Left renal cortex interstitium (tissue), 4 donors: ENCODE results near the gene OSM. TPM values are rescaled to one million over a fixed set of nuclear protein-coding genes. Genes with fewer than 3 reads are reported as not detected.

Source experiments
- DNase-seq, 4 donors: peaks; one replicate each; pipeline ENCODE4 v3.0.0-alpha.2; 2013; ENCODE audit warnings: low read depth in 4 of 4, low spot score in 2 of 4, missing footprints in 1 of 4
- polyA plus RNA-seq, 4 donors: library from polyadenylated mRNA; unstranded; fragments of 120-200 nt; gene quantifications; one replicate each; pipeline ENCODE4 v1.2.1, GENCODE V29; 2013; ENCODE audit not compliant: insufficient read length in 4 of 4

OSM gene
- polyA plus RNA-seq, 4 donors, result 0.13 to 0.38 (median 0.34) TPM; not detected in 1

DNA sequence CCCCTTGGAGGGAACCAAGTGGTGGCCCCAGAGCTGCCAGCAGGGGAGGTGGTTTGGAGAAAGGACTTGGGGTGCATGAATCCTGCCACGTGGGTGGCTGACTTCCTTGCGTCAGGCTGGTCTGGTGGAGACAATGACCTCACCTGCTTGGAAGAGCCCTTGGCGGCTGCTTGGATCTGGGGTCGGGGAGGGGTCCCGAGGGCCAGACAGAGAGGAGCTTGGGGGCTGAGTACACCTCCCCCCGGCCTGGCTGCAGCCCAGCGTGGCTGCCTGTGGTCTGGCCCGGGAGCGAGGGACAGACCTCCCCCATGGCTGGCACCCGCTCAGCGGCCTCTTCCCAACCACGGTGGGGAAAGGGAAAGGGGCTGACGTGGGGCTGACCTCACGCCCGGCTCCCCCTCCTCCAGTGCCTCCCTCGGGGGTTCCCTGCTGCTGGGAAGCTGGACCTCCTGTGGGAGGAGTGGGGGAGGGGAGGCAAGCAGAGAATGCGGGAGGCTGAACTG is 33.9 kb downstream of the OSM start:
- DNase-seq, result no peak

DNA sequence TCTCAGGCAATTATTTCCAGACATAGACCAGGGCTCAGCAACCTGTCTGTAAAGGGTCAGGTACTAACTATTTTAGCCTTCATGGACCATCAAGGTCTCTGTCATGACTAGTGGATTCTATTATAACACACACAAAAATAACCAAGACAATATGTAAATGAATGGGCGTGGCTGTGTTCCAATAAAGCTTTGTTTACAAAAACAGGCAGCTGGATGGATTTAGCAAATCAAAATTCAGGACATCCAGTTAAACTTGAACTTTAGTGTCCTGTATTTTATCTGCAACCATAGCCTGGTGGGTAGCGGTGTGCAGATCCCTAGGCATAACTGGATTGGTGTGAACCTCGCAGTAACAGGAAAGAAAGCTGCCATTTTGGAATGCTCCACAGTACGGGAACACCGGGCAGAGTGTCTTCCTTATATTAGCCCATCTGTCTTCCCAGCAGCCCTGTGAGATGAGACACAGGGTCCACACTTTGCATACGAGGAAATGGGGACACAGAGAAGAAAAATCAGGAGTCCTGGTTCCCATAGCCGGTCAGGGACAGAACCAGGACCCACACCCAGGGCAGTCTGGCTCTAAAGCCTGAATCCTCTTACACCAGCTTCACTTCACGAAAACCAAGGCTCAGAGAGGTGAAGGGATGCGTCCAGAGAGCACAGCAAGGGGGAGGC is 35.7 kb downstream of the OSM start:
- DNase-seq, result no peak

DNA sequence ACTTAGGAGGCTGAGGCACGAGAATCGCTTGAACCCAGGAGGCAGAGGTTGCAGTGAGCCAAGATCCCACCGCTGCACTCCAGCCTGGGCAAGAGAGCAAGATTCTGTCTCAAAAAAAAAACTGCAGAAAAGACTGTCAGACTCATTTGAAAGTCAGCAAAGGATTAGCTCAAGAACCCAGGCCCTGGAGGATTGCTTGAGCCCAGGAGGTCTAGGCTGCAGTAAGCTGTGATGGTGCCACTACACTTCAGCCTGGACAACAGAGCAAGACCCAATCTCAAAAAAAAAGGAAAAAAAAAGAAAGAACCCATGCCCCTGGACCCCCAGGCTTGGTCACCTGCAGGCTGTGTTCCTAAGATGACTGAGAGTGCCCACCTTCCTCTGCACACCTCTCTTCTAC is 36.3 kb downstream of the OSM start:
- no peak for DNase-seq

DNA sequence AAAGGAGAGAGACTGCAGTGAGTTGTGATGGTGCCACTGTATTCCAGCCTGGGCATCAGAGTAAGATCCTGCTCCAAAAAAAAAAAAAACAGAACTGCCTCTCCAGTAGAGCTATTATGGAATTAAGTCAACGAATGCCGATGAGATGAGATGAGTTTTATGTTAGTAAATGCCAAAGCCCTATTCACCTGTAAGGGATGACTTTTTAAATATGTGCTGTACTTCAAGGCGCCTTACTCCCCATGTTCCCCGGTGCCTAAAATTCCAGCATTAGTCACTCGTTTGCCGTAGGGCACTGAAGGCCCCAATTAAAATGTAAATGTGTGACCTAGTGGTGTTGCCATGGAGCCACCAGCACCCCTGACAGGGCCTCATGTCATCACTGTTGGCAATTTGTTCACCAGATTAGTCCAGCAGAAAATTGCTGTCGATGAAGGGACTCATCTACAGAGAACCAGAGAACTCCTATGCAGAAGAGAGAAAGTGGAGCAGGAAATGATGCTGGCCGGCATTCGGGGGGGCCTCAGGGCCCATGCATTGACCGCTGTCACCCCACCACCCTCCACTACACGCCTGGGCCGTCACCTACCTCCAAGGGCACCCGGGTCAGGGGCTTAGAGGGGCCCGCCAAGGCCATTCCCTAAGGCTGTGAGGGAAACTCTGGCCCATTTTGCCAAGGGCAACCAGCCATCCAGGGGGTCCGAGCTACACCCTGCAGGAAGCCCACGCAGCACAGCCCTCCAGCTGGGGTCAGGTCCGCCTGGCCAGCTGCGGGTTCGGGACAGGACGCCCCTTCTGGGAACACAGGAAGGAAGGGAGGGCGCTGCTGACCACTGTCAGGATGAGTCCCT is 37.9 kb downstream of the OSM start:
- DNase-seq, result no peak

DNA sequence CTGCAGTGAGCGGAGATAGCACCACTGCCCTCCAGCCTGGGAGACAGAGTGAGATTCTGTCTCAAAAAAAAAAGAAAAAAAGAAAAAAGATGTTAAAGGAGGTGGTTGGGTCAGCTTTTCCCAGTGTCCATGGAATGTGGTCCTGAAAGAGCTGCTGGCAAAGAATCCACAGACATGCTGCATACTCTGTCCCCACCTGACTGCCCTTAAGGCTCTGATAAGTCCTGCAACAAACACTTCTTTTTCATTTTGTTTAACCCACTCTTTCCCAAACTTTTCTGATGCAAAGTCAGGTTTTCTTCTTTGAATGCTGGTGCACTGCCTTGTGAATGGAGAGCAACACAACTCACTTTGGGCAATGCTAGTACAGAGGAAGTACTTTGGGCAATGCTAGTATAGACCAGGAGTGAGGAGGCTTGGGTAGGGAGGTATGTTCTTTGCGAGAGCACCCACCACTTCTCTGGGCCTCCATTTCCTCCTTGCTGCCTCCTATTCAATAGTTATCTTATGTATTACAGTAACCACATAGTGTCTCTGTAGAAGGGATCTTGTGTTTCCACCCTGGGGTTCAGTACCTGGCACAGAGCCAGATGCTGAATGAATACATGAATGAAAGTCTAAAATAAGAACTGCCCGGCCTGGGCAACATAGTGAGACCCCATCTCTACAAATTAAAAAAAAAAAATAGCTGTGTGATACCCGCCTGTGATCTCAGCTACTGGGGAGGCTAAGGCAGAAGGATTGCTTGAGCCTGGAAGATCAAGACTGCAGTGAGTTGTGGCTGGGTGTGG is 39.0 kb downstream of the OSM start:
- DNase-seq, result no peak

DNA sequence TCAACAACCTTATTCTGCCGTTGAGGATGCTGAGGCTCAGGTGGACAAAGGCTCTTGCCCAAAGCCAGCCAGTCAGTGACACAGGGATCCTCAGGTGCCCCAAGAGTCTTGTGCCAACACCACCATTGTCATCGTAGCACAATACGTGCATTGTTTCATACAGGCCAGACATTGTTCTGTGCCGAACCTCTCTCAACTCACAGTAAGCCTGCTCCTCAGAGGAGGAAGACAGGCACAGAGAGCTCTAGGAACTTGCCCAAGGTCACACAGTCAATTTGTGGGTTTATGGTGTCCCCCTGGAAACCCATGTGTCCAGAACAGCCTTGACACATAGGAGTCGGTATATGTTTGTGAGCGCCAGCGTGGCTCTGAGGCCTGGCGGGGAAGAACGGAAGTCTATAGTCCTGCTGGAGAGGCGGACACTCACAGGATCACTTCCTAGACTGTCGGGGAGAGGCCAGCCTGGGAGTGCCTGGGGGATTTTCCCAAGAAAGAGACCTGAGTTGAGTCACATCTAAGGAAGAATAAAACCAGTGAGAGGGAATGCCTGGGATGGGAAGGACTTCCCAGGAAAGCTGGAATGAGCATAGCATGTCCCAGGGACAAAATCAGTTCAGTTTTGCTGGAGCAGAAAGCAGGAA is 40.3 kb downstream of the OSM start:
- DNase-seq, result no peak

DNA sequence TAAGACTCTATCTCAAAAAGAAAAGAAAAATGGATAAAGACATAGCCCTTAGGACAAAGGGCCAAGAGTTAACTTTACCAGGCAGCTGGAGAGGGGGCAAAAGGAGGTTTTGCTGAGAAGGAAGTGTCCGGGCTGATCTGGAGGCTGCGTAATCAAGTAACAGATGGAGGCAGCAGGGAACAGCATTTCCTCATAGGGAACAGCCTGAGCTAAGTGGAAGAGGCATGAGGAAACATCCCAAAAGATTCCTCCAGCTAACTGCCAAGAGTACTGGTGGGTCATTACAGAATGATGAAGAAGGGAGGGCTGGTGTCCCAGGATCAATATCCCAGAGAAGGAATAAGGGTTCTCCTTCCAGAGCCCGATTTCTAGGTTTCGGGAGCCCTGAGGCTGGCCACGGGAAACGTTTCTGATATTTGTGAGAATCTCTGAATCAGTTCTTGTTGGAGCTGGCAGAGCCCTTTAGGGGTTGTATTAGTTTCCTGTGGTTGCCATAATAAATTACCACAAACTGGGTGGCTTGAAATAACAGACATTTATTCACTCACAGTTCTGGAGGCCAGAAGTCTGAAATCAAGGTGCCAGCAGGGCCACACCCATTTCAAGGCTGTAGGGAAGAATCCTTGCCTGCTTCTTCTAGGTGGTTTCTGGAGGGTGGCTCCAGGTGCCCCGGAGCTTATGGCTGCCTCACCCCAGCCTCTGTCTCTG is 41.3 kb downstream of the OSM start:
- no peak for DNase-seq

DNA sequence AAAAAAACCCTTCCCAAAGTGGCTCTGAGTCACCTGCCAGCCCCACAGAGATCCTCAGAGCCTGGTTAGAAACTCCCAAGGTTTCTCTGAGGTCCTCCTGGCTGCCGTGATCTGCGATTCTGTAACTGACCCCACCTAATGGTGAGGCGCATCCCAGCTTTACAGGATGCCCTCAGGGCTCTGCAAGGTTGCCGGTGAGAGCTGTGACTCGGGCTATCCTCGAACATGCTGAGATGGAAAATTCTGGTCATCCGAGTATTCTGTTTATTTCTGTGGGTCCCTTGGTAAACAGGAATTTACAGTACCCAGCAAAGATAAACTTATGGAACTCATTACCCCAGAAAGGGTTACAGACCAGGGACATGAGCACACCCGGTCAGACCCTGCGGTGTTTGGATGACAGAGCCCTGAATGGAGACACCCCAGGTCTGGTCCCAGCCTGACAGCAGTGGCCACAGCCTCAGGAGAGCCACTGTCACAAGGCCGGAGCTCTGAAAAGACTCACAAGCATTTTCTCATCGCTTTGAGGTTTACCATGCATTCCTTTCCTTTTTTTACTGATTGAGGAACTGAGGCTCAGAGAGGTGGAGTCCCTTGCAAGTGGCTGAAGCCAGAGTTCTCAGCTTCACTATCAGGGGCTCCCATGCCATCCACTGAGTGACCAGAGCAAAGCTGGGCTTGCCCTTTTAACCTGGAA is 42.3 kb downstream of the OSM start:
- no peak for DNase-seq

DNA sequence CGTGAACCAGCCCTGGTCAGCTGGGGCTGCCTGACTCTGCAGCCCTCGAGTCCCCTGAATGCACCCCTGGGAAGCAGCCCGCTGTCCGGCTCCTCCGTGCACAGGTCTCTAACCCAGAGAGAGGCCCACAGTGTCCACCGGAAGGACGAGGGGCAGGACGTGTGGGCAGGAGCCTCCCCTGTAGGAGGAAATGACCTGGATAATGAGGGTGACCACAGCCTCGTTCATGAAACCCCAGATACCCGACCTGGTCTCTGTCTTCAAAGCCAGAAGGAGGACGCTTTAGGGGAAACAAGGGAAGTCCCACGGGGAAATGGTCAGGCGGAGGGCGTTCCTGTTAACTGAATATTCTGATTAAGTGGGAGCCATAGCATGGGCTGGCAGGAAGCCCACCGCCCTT is 43.3 kb downstream of the OSM start:
- DNase-seq, result no peak

DNA sequence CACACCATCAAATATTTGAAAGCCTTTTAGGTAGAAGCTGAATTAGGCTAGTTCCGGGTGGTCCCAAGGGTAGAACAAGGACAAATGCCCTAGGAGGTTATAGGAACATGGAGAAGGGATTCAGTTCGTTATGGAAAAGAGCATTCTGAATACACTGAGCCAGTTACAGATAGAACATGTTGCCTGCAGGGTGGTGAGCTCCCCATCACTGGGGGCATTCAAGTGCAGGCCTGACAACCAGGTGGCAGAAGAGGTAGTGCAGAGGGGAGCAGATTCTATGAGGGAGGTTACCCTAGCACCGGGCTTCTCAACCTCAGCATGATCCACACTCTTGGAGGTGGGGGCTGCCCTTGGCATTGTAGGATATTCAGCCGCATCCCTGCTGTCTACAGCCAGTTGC is 44.3 kb downstream of the OSM start:
- DNase-seq, result no peak

DNA sequence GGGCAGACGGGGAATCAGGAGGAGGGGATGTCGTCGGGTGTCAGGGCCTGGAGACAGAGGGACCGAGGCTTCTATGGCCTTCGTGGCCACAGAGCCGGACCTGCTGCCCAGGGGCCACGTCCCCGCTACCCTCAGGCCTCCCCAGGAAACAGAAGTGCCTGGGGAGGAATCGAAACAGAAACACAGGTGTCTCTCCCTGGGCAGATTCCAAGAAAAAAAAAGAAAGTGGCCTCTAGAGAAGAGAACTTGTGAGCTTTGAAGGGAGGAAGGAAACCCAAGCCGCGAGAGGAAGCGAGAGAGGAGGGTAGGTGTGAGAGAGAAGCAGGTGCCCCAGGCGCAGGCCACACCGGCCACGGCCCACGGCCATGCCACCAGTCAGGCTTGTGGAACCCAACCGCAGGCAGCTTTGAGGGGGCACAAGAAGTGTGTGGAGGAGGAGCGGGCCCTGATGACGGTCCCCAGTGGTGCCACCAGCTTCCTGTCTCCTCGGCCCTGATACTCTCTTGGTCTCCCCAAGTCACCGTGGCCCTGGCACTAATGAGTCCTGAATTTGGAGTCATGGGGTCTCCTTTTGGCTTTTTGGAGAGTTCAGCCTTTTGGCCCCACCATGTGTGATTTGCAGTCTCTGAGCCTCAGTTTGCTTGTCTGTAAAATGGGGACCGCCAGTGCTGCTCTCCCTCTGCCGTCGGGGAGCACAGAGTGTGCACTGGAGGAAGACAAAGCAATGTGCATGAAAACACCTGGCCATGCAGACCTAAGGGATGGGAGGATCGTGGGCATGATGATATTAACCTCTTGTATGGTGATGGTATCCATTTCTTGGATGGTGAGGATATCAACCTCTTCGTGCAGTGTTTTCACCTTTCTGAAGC is 45.3 kb downstream of the OSM start:
- no peak for DNase-seq

DNA sequence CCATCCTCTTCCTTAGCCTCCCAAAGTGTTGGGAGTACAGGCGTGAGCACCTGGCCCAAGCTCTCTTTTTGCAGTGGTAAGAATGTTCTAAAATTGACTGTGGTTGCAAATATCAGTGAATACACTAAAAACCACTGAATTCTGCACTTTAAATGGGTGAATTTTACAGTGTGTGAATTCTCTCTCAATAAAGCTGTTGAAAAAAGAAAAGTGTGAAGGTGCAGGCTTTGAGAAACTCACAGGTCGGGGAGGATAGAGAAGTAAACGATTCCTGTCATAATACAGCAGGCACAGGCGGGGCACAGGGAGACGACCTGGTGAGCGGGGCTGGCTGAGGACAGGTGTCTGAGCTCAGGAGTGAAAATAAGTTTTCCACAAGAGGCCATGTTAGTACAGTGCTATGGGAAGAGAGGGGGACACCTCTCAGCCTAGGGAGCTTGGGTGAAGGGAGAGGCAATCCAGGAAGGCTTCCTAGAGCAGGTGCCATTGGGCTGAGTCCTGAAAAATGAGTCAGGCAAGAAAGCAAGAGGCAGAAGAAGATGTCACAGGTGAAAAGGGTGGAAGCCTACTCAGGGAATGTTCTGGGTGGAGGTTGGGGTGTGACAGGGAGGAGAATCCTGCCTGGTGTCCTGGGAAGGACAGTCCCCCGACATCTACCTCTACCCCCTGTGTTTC is 46.2 kb downstream of the OSM start:
- no peak for DNase-seq

DNA sequence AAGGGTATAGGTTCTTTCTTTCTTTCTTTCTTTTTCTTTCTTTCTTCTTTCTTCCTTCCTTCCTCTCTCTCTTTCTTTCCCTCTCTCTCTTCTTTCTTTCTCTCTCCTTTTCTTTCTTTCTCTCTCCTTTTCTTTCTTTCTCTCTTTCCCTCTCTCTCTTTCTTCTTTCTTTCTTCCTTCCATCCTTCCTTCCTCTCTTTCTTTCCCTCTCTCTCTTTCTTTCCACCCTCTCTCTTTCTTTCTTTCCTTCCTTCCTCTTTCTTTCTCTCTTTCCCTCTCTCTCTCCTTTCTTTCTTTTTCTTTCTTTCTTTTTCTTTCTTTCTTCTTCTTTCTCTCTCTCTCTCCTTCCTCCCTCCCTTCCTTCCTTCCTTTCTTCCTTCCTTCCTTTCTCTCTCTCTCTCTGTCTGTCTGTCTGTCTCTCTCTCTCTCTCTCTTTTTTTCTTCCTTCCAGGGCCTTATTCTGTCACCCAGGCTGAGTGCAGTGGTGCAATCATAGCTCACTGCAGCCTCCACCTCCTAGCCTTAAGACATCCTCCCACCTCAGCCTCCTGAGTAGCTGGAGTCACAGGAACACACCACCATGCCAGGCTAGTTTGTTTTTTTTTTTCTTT is 46.9 kb downstream of the OSM start:
- DNase-seq, result no peak

DNA sequence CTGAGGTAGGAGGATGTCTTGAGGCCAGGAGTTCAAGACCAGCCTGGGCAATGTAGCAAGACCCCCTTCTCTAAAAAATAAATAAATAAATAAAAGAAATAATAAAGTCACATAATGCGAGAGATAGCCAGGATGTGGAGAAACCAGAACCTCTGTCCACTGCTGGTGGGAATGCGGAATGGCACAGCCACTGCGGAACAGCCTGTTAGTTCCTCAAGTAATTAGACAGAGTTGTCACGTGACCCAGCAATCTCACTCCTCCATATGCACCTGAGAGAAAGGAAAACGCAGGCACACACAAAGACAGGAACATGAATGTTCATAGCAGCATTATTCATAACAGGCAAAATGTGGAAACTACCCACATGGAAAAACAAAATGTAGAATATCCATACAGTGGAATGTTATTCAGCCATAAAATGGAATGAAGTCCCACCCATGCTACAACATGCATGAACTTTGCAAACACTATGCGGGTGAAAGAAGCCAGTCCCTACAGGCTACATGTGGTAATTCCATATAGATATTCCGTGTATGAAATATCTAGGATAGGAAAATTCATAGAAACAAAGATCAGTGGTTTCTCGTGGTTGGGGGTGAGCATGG is 47.5 kb downstream of the OSM start:
- DNase-seq, result no peak

DNA sequence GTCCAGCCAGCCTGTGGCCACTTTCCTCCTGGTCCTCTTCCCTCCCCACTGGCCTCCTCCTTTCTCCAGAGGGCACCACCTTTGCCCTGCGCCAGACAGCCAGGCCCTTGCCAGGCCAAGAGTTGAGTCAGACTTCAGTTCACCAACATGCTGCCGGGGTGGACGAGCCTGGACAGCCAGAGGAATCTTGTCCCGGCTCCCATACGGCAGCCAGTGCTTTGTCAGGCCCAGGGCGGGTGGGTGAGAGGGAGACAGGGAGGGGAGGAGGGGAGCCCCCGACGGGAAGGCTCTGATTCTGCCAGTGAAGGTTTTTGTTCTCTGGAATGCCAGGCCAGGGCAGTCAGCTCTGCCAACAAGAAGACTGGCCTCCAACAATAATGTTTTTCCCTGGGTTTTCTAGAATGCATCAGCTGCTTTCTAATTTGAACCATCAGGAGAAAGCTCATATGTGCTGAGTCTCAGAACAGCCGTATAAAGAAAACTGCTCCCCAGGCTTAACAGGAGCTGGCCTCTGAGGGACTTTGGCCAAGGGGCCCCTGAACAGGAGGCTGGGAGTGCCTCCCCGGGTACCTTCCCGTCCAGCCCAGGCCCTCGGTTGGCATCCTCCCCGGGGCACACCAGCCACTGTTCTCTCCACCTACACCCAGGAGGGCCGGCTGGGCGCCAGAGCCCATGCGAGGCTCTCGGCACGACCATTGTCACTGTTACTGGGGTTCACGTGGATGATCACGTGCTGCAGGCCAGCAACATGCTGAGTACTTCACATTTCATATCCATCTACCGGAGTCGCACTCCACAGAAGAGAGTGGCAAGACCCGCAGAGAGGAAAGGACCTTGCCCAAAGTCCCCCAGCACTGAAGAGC is 48.7 kb downstream of the OSM start:
- DNase-seq, result no peak

DNA sequence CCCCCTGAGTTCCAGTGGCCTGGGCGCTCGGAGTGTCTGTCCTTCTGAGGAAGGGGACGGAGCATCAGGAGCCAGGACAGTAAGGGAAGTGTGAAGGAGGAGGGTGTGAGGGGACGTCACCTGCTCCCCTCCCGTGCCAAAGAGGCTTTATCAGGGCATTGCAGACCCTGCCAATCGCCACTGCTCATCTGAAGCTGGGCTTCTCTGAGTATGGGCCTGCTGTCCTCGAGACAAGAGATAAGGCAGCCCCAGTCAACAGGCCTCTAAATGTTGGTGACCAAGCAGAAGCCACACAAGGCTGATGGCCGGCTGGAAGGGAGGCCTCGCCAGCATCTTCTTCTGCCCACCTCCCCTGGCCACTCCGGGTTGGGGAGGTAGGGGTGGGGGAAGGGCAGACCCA is 49.9 kb downstream of the OSM start:
- DNase-seq, result no peak
